ENCODE data around the gene ANO9. TPM values are rescaled to one million over a fixed set of nuclear protein-coding genes. Genes with fewer than 3 reads are reported as not detected.
A peak's percentile ranks its signal among the peaks of the same experiment; 100 is the strongest.

Gene ANO9
- total RNA-seq, 1 experiment from 2014 or later, result 9.4 TPM

DNA sequence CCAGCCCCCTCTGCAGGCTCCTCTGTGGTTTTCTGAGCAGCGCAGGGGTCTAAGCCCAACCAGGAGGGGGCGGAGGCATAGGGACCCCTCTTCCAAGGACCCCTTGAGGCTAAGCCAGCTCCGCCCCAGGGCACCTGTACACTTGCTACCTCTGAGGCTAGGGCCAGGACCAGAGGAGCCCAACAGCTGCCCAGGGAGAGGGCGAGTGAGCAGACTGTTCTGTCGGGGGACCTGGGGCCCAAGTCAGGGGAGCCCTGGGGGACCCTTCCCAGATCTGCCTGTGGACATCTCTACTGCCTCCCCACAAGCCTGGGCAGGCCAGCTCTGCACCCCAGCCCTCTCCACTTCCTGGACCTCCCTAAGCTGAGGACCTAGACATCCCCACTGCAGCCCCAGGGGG is 70.8 kb downstream of the ANO9 start:
- Mint-ChIP-seq H3K9me3 (ENCODE audit: unreplicated experiment) (no peaks in the 10 kb centered on the region), H3K27ac (ENCODE audit: low read depth, unreplicated experiment) (no peak overlapping the region), H3K4me1 (ENCODE audit: insufficient read depth, unreplicated experiment) (peaks cover 13% of the 10 kb centered on the region), H3K27me3 (ENCODE audit: insufficient read depth, unreplicated experiment) (peaks cover 13% of the 10 kb centered on the region), H3K4me3 (ENCODE audit: unreplicated experiment) (peak overlapping the region; percentile 65), H3K36me3 (ENCODE audit: insufficient read depth, unreplicated experiment) (peaks cover 15% of the 10 kb centered on the region)
- DNase-seq (ENCODE audit: unreplicated experiment), result no peak
- TF ChIP-seq CTCF (IDR thresholded peaks at IDR 0.05; ENCODE audit: unreplicated experiment), result no peak
- ChIA-PET CTCF (interaction anchor here (1.0 kb wide), 1 partner anchor 9 kb away, joined by 3 read pairs; no protein-coding TSS in a partner anchor), POLR2A (interaction anchor here (2.4 kb wide), 1 partner anchor 23 kb away, joined by 10 read pairs; the partner anchor contains the start of gene PKP3)
- intact Hi-C loops (cut with micrococcal nuclease), result no loop called here
- BruUV-seq (replicated peaks), result no TSS peak

- intact Hi-C loops (cut with micrococcal nuclease), result no loop called here
- Mint-ChIP-seq H3K27me3 (ENCODE audit: insufficient read depth, unreplicated experiment) (peaks cover 13% of the 10 kb centered on the region), H3K36me3 (ENCODE audit: insufficient read depth, unreplicated experiment) (peaks cover 15% of the 10 kb centered on the region), H3K4me3 (ENCODE audit: unreplicated experiment) (peak overlapping the region; percentile 65), H3K27ac (ENCODE audit: low read depth, unreplicated experiment) (no peak overlapping the region), H3K9me3 (ENCODE audit: unreplicated experiment) (no peaks in the 10 kb centered on the region), H3K4me1 (ENCODE audit: insufficient read depth, unreplicated experiment) (peaks cover 13% of the 10 kb centered on the region)
- no TSS peak for BruUV-seq (replicated peaks)
- ChIA-PET CTCF (interaction anchor here (1.0 kb wide), 1 partner anchor 9 kb away, joined by 3 read pairs; no protein-coding TSS in a partner anchor), POLR2A (interaction anchor here (2.4 kb wide), 1 partner anchor 24 kb away, joined by 10 read pairs; the partner anchor contains the start of gene PKP3)
- no peak for TF ChIP-seq CTCF (IDR thresholded peaks at IDR 0.05; ENCODE audit: unreplicated experiment)
- DNase-seq (ENCODE audit: unreplicated experiment), result no peak
These were observed 71.5 kb downstream of the ANO9 start for GRCh38 chr11:370070-370941.

DNA sequence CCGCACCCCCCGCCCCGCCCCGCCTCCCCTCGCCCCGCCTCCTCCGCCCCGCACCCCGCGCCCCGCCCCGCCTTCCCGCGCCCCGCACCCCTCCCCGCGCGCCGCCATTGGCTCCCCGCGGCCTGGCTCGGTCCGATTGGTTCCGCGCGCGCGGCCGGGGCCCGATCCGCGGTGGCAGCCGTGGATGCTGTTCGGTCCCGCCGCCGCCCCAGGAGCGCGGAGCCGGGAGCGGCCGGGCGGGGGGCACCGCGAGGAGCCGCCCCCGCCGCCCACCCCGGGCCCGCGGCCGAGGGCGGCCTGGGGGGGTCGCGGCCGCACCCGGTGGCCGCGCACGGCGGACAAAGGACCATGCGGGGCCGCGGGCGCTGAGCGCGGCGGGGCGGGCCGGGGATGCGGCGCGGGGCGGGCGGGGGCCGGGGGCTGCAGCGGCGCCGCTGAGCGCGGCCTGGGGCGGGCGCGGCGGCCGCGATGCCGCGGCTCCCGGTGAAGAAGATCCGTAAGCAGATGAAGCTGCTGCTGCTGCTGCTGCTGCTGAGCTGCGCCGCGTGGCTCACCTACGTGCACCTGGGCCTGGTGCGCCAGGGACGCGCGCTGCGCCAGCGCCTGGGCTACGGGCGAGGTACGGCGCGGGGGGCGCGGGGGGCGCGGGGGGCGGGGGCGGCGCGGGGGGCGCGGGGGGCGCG is 72.3 kb downstream of the ANO9 start, which contains the start of gene B4GALNT4:
TSS of gene B4GALNT4 (plus strand) at position 164 of the 683 bp plus-strand sequence. CDS start at position 469, 305 bp downstream.
- peaks cover 16% of the 10 kb centered on the region for H3K4me1 Mint-ChIP-seq (ENCODE audit: insufficient read depth, unreplicated experiment)
- POLR2A ChIA-PET, result interaction anchor here (2.4 kb wide), 1 partner anchor 24 kb away, joined by 10 read pairs; the partner anchor contains the start of gene PKP3
- BruUV-seq (replicated peaks), result no TSS peak
- peak; percentile 56 for DNase-seq (ENCODE audit: unreplicated experiment)
- no peaks in the 10 kb centered on the region for H3K9me3 Mint-ChIP-seq (ENCODE audit: unreplicated experiment)
- CTCF ChIA-PET, result no interaction called here
- peaks cover 15% of the 10 kb centered on the region for H3K36me3 Mint-ChIP-seq (ENCODE audit: insufficient read depth, unreplicated experiment)
- peaks cover 13% of the 10 kb centered on the region for H3K27me3 Mint-ChIP-seq (ENCODE audit: insufficient read depth, unreplicated experiment)
- intact Hi-C loops (cut with micrococcal nuclease), result no loop called here
- H3K27ac Mint-ChIP-seq (ENCODE audit: low read depth, unreplicated experiment), result no peak within 1 kb of the TSS
- H3K4me3 Mint-ChIP-seq (ENCODE audit: unreplicated experiment), result peak within 1 kb of the TSS; percentile 72
- TF ChIP-seq CTCF (IDR thresholded peaks at IDR 0.05; ENCODE audit: unreplicated experiment), result no peak

All from MCF 10A (cell line).